Measurements from ENCODE around the gene SLC6A4.

DNA sequence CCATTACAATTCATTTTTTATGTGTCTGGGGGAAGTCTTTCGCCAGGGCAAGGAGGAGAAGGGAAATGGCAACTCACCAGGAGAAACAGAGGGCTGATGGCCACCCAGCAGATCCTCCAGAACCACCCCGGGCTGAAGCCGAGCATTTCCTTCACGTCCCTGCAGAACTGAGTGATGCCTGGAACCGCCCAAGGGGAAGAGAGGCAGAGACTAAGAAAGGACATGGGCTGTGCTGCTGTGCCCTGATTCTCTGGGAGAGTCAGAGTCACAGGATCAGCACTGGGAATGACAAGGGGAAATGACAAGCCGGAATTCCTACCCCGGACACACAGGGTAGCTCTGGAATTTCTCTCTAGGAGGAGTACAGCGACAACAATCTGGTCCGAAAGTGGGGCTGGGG lies 27.8 kb downstream of the SLC6A4 start:
- TF ChIP-seq, protein P1, sequence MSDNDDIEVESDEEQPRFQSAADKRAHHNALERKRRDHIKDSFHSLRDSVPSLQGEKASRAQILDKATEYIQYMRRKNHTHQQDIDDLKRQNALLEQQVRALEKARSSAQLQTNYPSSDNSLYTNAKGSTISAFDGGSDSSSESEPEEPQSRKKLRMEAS (IDR thresholded peaks at IDR 0.05): no peak
- TF ChIP-seq TAF1 (IDR thresholded peaks at IDR 0.05; ENCODE audit: low read depth) (no peak), TCF12 (IDR thresholded peaks at IDR 0.05; ENCODE audit: low read depth) (no peak), CEBPB (IDR thresholded peaks at IDR 0.05) (no peak), FOXM1 (IDR thresholded peaks at IDR 0.05; ENCODE audit: borderline replicate concordance, low read depth) (no peak)
- TF ChIP-seq, protein P2, sequence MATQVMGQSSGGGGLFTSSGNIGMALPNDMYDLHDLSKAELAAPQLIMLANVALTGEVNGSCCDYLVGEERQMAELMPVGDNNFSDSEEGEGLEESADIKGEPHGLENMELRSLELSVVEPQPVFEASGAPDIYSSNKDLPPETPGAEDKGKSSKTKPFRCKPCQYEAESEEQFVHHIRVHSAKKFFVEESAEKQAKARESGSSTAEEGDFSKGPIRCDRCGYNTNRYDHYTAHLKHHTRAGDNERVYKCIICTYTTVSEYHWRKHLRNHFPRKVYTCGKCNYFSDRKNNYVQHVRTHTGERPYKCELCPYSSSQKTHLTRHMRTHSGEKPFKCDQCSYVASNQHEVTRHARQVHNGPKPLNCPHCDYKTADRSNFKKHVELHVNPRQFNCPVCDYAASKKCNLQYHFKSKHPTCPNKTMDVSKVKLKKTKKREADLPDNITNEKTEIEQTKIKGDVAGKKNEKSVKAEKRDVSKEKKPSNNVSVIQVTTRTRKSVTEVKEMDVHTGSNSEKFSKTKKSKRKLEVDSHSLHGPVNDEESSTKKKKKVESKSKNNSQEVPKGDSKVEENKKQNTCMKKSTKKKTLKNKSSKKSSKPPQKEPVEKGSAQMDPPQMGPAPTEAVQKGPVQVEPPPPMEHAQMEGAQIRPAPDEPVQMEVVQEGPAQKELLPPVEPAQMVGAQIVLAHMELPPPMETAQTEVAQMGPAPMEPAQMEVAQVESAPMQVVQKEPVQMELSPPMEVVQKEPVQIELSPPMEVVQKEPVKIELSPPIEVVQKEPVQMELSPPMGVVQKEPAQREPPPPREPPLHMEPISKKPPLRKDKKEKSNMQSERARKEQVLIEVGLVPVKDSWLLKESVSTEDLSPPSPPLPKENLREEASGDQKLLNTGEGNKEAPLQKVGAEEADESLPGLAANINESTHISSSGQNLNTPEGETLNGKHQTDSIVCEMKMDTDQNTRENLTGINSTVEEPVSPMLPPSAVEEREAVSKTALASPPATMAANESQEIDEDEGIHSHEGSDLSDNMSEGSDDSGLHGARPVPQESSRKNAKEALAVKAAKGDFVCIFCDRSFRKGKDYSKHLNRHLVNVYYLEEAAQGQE (IDR thresholded peaks at IDR 0.05; ENCODE audit: low read depth): no peak
